IPS-15b (cell line): Measurements from ENCODE around the gene CFAP68.
"Not testable (repeated sequence)": the region's sequence is repeated elsewhere in the genome, so short reads cannot be mapped to it uniquely, and the experiment has no call there.

Source experiments
- H3K27me3 ChIP-seq: one replicate; pipeline ENCODE4 v1.6.1; 2013; ENCODE audit warnings: low read length; ENCODE audit not compliant: control insufficient read depth, insufficient read depth
- H3K36me3 ChIP-seq: one replicate; pipeline ENCODE4 v1.6.1; 2013; ENCODE audit warnings: low read length; ENCODE audit not compliant: control insufficient read depth, insufficient read depth
- H3K4me1 ChIP-seq: one replicate; pipeline ENCODE4 v1.6.1; 2013; ENCODE audit warnings: mild to moderate bottlenecking, low read length; ENCODE audit not compliant: control insufficient read depth, insufficient read depth
- H3K4me3 ChIP-seq: one replicate; pipeline ENCODE4 v1.5.1; 2013; ENCODE audit warnings: low read depth, low read length
- H3K9ac ChIP-seq: one replicate; pipeline ENCODE4 v1.6.1; 2013; ENCODE audit warnings: low read depth, mild to moderate bottlenecking, low read length
- H3K9me3 ChIP-seq: one replicate; pipeline ENCODE4 v1.6.1; 2013; ENCODE audit warnings: mild to moderate bottlenecking, low read length; ENCODE audit not compliant: control insufficient read depth, insufficient read depth

Gene CFAP68

DNA sequence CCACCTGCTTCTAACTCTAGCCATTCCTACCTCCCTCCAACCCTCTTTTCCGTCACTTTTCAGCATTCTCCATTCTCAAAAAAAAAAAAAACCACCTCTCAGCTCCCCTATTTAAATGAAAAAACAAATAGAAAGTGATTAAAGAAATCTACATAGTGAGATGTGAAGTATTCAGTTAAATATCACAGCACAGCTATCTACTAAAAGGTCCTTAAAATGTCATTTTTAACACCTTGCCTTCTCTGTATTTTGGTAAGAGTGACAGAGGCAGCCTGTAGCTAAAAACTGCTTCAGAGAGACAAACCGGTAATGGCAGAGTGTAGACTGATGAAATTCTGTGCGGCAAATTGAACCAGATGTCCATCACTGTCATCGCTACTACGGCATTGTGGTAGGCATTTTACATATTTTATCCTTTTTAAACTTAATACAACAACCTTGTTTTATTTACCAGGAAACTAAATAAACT lies 7.6 kb upstream of the CFAP68 start:
- H3K36me3 ChIP-seq = no peaks in the 10 kb centered on the region
- peak overlapping the region; percentile 79 for H3K9ac ChIP-seq
- H3K4me1 ChIP-seq = no peaks in the 10 kb centered on the region
- H3K4me3 ChIP-seq = peak overlapping the region; percentile 97
- no peaks in the 10 kb centered on the region for H3K9me3 ChIP-seq
- H3K27me3 ChIP-seq = no peaks in the 10 kb centered on the region

GRCh38 chr11:111878385-111878848 lies 924 bp upstream of the CFAP68 start:
- Histone ChIP-seq H3K4me3 (peak overlapping the region; percentile 78), H3K36me3 (no peaks in the 10 kb centered on the region), H3K9ac (peak overlapping the region; percentile 67), H3K27me3 (no peaks in the 10 kb centered on the region), H3K4me1 (no peaks in the 10 kb centered on the region), H3K9me3 (no peaks in the 10 kb centered on the region)

DNA sequence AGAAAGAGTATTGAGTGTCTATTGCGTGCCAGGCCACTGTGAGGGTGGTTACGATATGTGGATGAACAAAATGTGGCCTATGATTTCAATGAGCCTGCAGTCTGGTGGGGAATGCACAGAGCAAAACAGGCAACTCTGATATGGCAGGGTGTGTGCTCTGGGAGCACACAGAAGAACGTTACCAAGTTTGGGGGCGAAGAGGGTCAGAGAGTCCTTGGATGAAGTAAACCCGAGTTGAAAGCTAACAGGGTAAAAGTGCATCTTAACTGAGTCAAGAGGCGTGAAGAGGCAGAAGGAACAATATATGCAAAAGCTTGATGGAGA lies 258 bp downstream of the CFAP68 start:
- peak overlapping the region; percentile 78 for H3K4me3 ChIP-seq
- no peaks in the 10 kb centered on the region for H3K27me3 ChIP-seq
- no peaks in the 10 kb centered on the region for H3K9me3 ChIP-seq
- no peaks in the 10 kb centered on the region for H3K36me3 ChIP-seq
- H3K9ac ChIP-seq = peak overlapping the region; percentile 56
- H3K4me1 ChIP-seq = no peaks in the 10 kb centered on the region

DNA sequence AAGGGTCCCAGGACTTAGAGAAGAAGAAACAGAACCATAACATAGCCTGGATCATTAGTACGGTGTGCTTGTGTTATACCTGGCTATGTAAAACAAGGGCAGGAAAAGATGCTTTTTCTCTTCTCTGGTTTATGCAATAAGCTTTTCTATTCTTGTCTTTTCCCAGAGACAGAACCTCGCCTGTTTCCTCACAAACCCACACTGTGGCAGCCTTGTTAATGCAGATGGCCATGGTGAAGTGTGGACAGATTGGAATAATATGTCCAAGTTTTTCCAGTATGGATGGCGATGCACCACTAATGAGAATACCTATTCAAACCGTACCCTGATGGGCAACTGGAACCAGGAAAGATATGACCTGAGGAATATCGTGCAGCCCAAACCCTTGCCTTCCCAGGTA lies 2.9 kb downstream of the CFAP68 start:
- H3K27me3 ChIP-seq = no peaks in the 10 kb centered on the region
- H3K4me3 ChIP-seq = no peak overlapping the region
- H3K36me3 ChIP-seq = no peaks in the 10 kb centered on the region
- no peak overlapping the region for H3K9ac ChIP-seq
- no peaks in the 10 kb centered on the region for H3K9me3 ChIP-seq
- no peaks in the 10 kb centered on the region for H3K4me1 ChIP-seq

DNA sequence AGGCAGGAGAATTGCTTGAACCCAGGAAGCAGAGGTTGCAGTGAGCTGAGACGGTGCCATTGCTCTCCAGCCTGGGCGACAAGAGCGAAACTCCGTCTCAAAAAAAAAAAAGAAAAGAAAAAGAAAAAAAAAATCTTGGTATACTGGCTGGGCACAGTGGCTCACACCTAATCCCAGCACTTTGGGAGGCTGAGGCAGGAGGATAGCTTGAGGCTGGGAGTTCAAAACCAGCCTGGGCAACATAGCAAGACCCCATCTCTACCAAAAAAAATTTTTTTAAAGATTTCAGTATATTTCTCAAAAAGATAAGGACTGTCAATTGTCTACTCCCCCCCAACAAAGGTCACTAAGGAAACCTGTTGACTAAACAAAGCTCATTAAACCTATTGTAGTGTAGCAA lies 5.7 kb downstream of the CFAP68 start:
- H3K9me3 ChIP-seq, H3K27me3 ChIP-seq, H3K4me3 ChIP-seq, H3K4me1 ChIP-seq, H3K36me3 ChIP-seq, H3K9ac ChIP-seq: not testable (repeated sequence)

- no peaks in the 10 kb centered on the region for H3K9me3 ChIP-seq
- H3K36me3 ChIP-seq = no peaks in the 10 kb centered on the region
- H3K4me1 ChIP-seq = no peaks in the 10 kb centered on the region
- no peaks in the 10 kb centered on the region for H3K27me3 ChIP-seq
- no peak overlapping the region for H3K4me3 ChIP-seq
- no peak overlapping the region for H3K9ac ChIP-seq
Observed at GRCh38 chr11:111886032-111886431, 6.7 kb downstream of the CFAP68 start.

GRCh38 chr11:111886844-111887243 lies 7.5 kb downstream of the CFAP68 start:
- no peaks in the 10 kb centered on the region for H3K4me1 ChIP-seq
- H3K9ac ChIP-seq = no peak overlapping the region
- H3K4me3 ChIP-seq = no peak overlapping the region
- no peaks in the 10 kb centered on the region for H3K27me3 ChIP-seq
- H3K36me3 ChIP-seq = no peaks in the 10 kb centered on the region
- no peaks in the 10 kb centered on the region for H3K9me3 ChIP-seq

- Histone ChIP-seq H3K36me3 (no peaks in the 10 kb centered on the region), H3K9me3 (no peaks in the 10 kb centered on the region), H3K4me1 (peaks cover 5% of the 10 kb centered on the region), H3K27me3 (no peaks in the 10 kb centered on the region), H3K9ac (no peak overlapping the region), H3K4me3 (no peak overlapping the region)
Observed at GRCh38 chr11:111905411-111905810, 26.1 kb downstream of the CFAP68 start.

DNA sequence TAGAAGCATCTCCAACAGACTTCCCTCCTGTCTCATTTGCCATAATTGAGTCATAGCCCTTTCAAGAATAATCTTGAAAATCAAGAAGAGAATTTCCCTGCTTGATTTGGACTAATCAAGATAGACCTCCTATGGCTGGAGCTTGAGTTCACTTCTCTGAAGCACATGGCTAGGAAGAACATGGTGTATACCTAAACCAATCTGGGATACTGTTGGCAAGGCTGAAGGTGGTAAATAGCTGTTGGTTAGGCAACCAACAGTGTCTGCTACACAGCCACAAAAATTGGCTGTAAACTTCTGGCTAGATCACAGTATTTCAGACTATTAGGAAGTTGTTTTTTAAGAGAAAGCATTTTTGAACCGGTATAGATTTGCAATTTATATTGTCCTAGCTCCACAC lies 27.3 kb downstream of the CFAP68 start:
- H3K36me3 ChIP-seq = no peaks in the 10 kb centered on the region
- H3K27me3 ChIP-seq = no peaks in the 10 kb centered on the region
- H3K4me1 ChIP-seq = peaks cover 5% of the 10 kb centered on the region
- no peaks in the 10 kb centered on the region for H3K9me3 ChIP-seq
- no peak overlapping the region for H3K4me3 ChIP-seq
- no peak overlapping the region for H3K9ac ChIP-seq

DNA sequence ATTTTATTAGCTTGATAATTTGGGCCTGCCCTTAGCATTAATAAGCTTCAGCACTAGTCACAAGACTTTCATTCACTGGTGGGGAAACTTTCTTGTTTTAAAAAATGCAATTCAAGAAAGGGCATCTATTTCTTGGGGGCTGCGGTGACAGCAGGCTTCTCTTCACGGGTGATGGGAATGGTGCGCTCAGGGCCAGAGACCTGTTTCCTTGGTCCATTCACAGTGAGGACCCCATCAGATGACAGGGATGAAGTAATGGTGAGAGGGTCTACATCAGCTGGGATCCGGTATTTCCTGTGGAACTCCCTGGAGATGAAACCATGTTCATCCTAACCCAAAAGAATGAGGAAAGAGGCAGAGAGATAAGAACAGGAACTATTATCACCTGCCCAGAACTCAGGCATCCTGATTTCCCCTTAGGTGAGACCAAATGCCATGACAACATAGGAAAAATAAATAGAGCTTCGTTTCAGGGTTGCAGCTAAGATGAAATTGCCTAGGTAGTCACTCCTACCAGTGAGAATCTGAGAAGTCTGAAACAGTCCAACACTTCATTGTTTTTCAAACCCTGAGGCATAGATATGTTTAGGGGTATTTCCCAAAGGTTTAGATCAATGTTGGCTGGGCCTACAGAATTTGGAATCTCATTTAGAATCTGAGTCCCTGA lies 29.4 kb downstream of the CFAP68 start:
- no peak overlapping the region for H3K4me3 ChIP-seq
- no peaks in the 10 kb centered on the region for H3K36me3 ChIP-seq
- H3K27me3 ChIP-seq = no peaks in the 10 kb centered on the region
- H3K4me1 ChIP-seq = peaks cover 12% of the 10 kb centered on the region
- H3K9ac ChIP-seq = no peak overlapping the region
- H3K9me3 ChIP-seq = no peaks in the 10 kb centered on the region

- H3K4me3 ChIP-seq = no peak overlapping the region
- H3K36me3 ChIP-seq = no peaks in the 10 kb centered on the region
- no peak overlapping the region for H3K9ac ChIP-seq
- no peaks in the 10 kb centered on the region for H3K27me3 ChIP-seq
- H3K9me3 ChIP-seq = no peaks in the 10 kb centered on the region
- H3K4me1 ChIP-seq = peaks cover 13% of the 10 kb centered on the region
Observed at GRCh38 chr11:111909378-111909777, 30.0 kb downstream of the CFAP68 start.

GRCh38 chr11:111910676-111911562 lies 31.6 kb downstream of the CFAP68 start:
- no peak overlapping the region for H3K4me3 ChIP-seq
- no peaks in the 10 kb centered on the region for H3K36me3 ChIP-seq
- H3K9ac ChIP-seq = no peak overlapping the region
- no peaks in the 10 kb centered on the region for H3K27me3 ChIP-seq
- H3K9me3 ChIP-seq = no peaks in the 10 kb centered on the region
- H3K4me1 ChIP-seq = peaks cover 13% of the 10 kb centered on the region
